Activated CD4-positive, alpha-beta T cell treated with anti-CD3 and anti-CD28 coated beads, Interleukin-2, amount 10 ng/mL, durations not matched to agents 7 days and 5 days (primary cell): Measurements from ENCODE around the gene A1BG. TPM values are rescaled to one million over a fixed set of nuclear protein-coding genes. Genes with fewer than 3 reads are reported as not detected.
"Not testable (repeated sequence)": the region's sequence is repeated elsewhere in the genome, so short reads cannot be mapped to it uniquely, and the experiment has no call there.

Source experiments
- CTCF ChIA-PET: fragments of 350-600 bp; sonication (Branson Sonifier 250); formaldehyde crosslinking; loops from one replicate; lab custom pipeline; 2021; ENCODE audit warnings: antibody characterized with exemption; lab: Charles Lee
- POLR2A ChIA-PET: fragments of 350-600 bp; sonication (Branson Sonifier 250); formaldehyde crosslinking; loops from one replicate; lab custom pipeline; 2021; ENCODE audit warnings: antibody characterized with exemption; lab: Charles Lee
- DNase-seq: peaks from one replicate; pipeline ENCODE4 v3.0.0-alpha.2; 2020
- H3K27ac Mint-ChIP-seq: one replicate; pipeline ENCODE4 v1.8.0; 2021; ENCODE audit warnings: mild to moderate bottlenecking, moderate library complexity, mixed read lengths
- H3K27me3 Mint-ChIP-seq: one replicate; pipeline ENCODE4 v1.8.0; 2021; ENCODE audit warnings: mixed read lengths
- H3K36me3 Mint-ChIP-seq: one replicate; pipeline ENCODE4 v1.8.0; 2021; ENCODE audit warnings: low read depth, mixed read lengths
- H3K4me1 Mint-ChIP-seq: one replicate; pipeline ENCODE4 v1.8.0; 2021; ENCODE audit warnings: mixed read lengths
- H3K4me3 Mint-ChIP-seq: one replicate; pipeline ENCODE4 v1.8.0; 2021; ENCODE audit warnings: mild to moderate bottlenecking, moderate library complexity, mixed read lengths
- H3K9me3 Mint-ChIP-seq: one replicate; pipeline ENCODE4 v1.8.0; 2021; ENCODE audit warnings: mixed read lengths
- total RNA-seq, 2 experiments: library from RNA; stranded (reverse); gene quantifications; one replicate each; pipeline ENCODE4 v1.2.3, GENCODE V29; 2021

The A1BG gene
- total RNA-seq, 2 experiments from 2014 or later: 2.0 to 4.5 TPM

GRCh38 chr19:58351558-58351878, 1.8 kb downstream of the A1BG start:
- CTCF ChIA-PET: interaction anchor here (0.6 to 0.7 kb wide), 2 partner anchors 222 to 901 kb away, joined by 4 to 6 read pairs; no protein-coding TSS in a partner anchor
- peaks cover 42% of the 10 kb centered on the region for H3K4me1 Mint-ChIP-seq
- H3K27me3 Mint-ChIP-seq: peaks cover 2% of the 10 kb centered on the region
- H3K9me3 Mint-ChIP-seq: no peaks in the 10 kb centered on the region
- POLR2A ChIA-PET: no interaction called here
- peaks cover 23% of the 10 kb centered on the region for H3K36me3 Mint-ChIP-seq
- H3K27ac Mint-ChIP-seq: no peak overlapping the region
- no peak for DNase-seq
- H3K4me3 Mint-ChIP-seq: no peak overlapping the region

DNA sequence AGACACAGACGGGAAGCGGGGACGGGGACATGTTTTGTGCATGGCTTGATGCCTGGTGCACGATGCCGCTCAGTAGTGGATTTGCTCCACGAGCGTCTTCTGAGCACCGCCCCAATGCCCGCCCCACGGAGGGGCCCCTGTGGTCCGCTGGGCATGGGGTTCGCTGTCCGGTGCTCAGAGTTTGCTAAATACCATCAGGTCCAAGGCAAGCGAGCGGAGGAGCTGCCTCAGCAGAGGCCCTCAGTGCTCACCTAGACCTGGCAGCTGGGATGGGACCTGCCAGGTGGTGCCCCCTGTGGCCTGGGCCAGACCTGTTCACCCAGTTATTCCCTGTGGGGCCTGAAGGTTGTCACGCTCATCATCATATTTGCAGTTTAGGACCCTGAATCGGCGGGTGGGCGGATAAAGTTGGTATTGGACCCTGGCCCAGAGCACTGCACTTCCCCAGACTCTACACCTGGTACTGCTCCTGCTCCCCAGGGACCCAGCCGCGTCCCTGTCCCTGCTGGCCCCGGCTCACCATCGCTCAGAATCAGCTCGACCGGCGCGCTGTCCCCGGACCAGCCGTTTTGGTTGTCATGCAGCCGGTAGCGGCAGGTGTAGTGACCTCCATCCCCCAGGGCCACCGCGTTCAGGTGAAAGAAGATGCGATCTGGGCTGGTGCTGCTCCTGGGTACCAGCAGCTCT, 2.3 kb downstream of the A1BG start:
- Mint-ChIP-seq H3K4me3 (no peak overlapping the region), H3K36me3 (peaks cover 23% of the 10 kb centered on the region), H3K4me1 (peaks cover 37% of the 10 kb centered on the region), H3K9me3 (no peaks in the 10 kb centered on the region), H3K27me3 (peaks cover 2% of the 10 kb centered on the region), H3K27ac (no peak overlapping the region)
- no peak for DNase-seq
- POLR2A ChIA-PET: no interaction called here
- CTCF ChIA-PET: no interaction called here

GRCh38 chr19:58350001-58350861, 3.1 kb downstream of the A1BG start:
- peaks cover 36% of the 10 kb centered on the region for H3K4me1 Mint-ChIP-seq
- H3K36me3 Mint-ChIP-seq: peaks cover 20% of the 10 kb centered on the region
- H3K27ac Mint-ChIP-seq: no peak overlapping the region
- POLR2A ChIA-PET: no interaction called here
- peaks cover 4% of the 10 kb centered on the region for H3K27me3 Mint-ChIP-seq
- CTCF ChIA-PET: interaction anchor here (1.3 kb wide), 1 partner anchor 11 kb away, joined by 3 read pairs; no protein-coding TSS in a partner anchor
- no peak overlapping the region for H3K4me3 Mint-ChIP-seq
- H3K9me3 Mint-ChIP-seq: no peaks in the 10 kb centered on the region
- DNase-seq: no peak

- H3K27me3 Mint-ChIP-seq: peaks cover 4% of the 10 kb centered on the region
- peaks cover 17% of the 10 kb centered on the region for H3K36me3 Mint-ChIP-seq
- peaks cover 31% of the 10 kb centered on the region for H3K4me1 Mint-ChIP-seq
- no peaks in the 10 kb centered on the region for H3K9me3 Mint-ChIP-seq
- CTCF ChIA-PET: interaction anchor here (1.3 kb wide), 1 partner anchor 10 kb away, joined by 3 read pairs; no protein-coding TSS in a partner anchor
- DNase-seq: no peak
- H3K27ac Mint-ChIP-seq: peak overlapping the region; percentile 27
- peak overlapping the region; percentile 47 for H3K4me3 Mint-ChIP-seq
- POLR2A ChIA-PET: interaction anchor here (1.2 kb wide), 1 partner anchor 30 kb away, joined by 5 read pairs; no protein-coding TSS in a partner anchor
Observed at GRCh38 chr19:58349590-58349989, 3.7 kb downstream of the A1BG start.

DNA sequence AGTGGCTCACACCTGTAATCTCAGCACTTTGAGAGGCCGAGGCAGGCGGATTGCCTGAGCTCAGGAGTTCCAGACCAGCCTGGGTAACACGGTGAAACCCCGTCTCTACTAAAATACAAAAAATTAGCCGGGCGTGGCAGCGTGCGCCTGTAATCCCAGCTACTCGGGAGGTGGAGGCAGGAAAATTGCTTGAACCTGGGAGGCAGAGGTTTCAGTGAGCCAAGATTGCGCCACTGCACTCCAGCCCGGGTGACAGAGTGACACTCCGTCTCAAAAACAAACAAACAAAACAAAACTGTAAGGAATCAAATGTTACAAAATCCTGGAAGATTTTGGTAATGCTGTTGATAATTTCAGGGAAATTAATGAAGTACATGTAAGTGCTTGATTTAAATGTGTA, 5.2 kb downstream of the A1BG start:
- H3K9me3 Mint-ChIP-seq, DNase-seq, H3K27me3 Mint-ChIP-seq: not testable (repeated sequence)
- POLR2A ChIA-PET: interaction anchor here (0.7 to 1.2 kb wide), 2 partner anchors 8 to 32 kb away, joined by 3 to 5 read pairs; no protein-coding TSS in a partner anchor
- peaks cover 17% of the 10 kb centered on the region for H3K36me3 Mint-ChIP-seq
- H3K4me1 Mint-ChIP-seq: peaks cover 29% of the 10 kb centered on the region
- H3K27ac Mint-ChIP-seq: peak overlapping the region; percentile 89
- CTCF ChIA-PET: interaction anchor here (1.0 to 2.2 kb wide), 3 partner anchors 15 to 172 kb away, joined by 3 to 7 read pairs (median 3); partner anchors contain the start of genes ZBTB45 and ZNF497
- peak overlapping the region; percentile 91 for H3K4me3 Mint-ChIP-seq

- Mint-ChIP-seq H3K36me3 (peaks cover 16% of the 10 kb centered on the region), H3K9me3 (no peaks in the 10 kb centered on the region), H3K4me3 (peak overlapping the region; percentile 91), H3K27ac (peak overlapping the region; percentile 89), H3K27me3 (peaks cover 4% of the 10 kb centered on the region), H3K4me1 (peaks cover 29% of the 10 kb centered on the region)
- CTCF ChIA-PET: interaction anchor here (0.7 to 2.2 kb wide), 6 partner anchors 16 to 188 kb away, joined by 3 to 7 read pairs (median 3); partner anchors contain the start of genes ZBTB45 and ZNF497
- DNase-seq: peak; percentile 80
- POLR2A ChIA-PET: interaction anchor here (0.7 kb wide), 1 partner anchor 9 kb away, joined by 3 read pairs; no protein-coding TSS in a partner anchor
Observed at GRCh38 chr19:58346961-58347929, 6.0 kb downstream of the A1BG start.

GRCh38 chr19:58345558-58345957, 7.7 kb downstream of the A1BG start:
- ChIA-PET CTCF (interaction anchor here (1.6 kb wide), 1 partner anchor 9 kb away, joined by 5 read pairs; no protein-coding TSS in a partner anchor), POLR2A (no interaction called here)
- H3K36me3 Mint-ChIP-seq: peaks cover 21% of the 10 kb centered on the region
- peaks cover 4% of the 10 kb centered on the region for H3K27me3 Mint-ChIP-seq
- H3K27ac Mint-ChIP-seq: no peak overlapping the region
- peaks cover 28% of the 10 kb centered on the region for H3K4me1 Mint-ChIP-seq
- DNase-seq: no peak
- H3K9me3 Mint-ChIP-seq: no peaks in the 10 kb centered on the region
- H3K4me3 Mint-ChIP-seq: peak overlapping the region; percentile 91

GRCh38 chr19:58338825-58339558, 14.3 kb downstream of the A1BG start:
- POLR2A ChIA-PET: no interaction called here
- Mint-ChIP-seq H3K9me3 (peaks cover 13% of the 10 kb centered on the region), H3K4me3 (no peak overlapping the region), H3K36me3 (peaks cover 58% of the 10 kb centered on the region), H3K4me1 (peaks cover 3% of the 10 kb centered on the region), H3K27me3 (no peaks in the 10 kb centered on the region), H3K27ac (no peak overlapping the region)
- CTCF ChIA-PET: interaction anchor here (0.9 kb wide), 1 partner anchor 10 kb away, joined by 3 read pairs; no protein-coding TSS in a partner anchor
- no peak for DNase-seq

GRCh38 chr19:58338336-58338735, 15.0 kb downstream of the A1BG start:
- Mint-ChIP-seq H3K27ac (no peak overlapping the region), H3K36me3 (peaks cover 56% of the 10 kb centered on the region), H3K4me3 (no peak overlapping the region), H3K4me1 (peaks cover 3% of the 10 kb centered on the region), H3K27me3 (no peaks in the 10 kb centered on the region), H3K9me3 (peaks cover 13% of the 10 kb centered on the region)
- ChIA-PET POLR2A (no interaction called here), CTCF (no interaction called here)
- DNase-seq: no peak

DNA sequence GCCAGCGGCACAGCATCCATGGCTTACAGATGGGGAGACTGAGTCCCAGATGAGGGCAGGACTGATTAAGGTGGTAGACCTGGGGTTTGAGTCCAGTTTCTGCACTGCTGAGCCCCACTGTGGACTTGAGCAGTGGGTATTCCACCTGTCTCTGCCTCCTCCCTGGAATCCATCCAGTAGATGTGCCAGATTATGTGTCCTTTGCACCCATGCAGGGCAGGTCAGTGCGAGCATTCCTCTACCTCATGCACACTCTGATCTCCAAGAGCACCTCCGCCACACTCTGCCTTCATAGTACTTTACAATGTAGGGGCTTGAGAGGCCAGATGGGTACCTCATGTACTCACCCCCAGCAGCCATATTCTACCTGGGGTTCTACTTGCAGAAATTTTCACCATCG, 16.5 kb downstream of the A1BG start:
- H3K4me1 Mint-ChIP-seq: peaks cover 3% of the 10 kb centered on the region
- DNase-seq: no peak
- H3K27me3 Mint-ChIP-seq: no peaks in the 10 kb centered on the region
- no peak overlapping the region for H3K4me3 Mint-ChIP-seq
- ChIA-PET POLR2A (no interaction called here), CTCF (interaction anchor here (1.9 kb wide), 1 partner anchor 9 kb away, joined by 5 read pairs; no protein-coding TSS in a partner anchor)
- no peak overlapping the region for H3K27ac Mint-ChIP-seq
- H3K36me3 Mint-ChIP-seq: peaks cover 52% of the 10 kb centered on the region
- peaks cover 13% of the 10 kb centered on the region for H3K9me3 Mint-ChIP-seq

- H3K4me3 Mint-ChIP-seq: no peak overlapping the region
- peaks cover 49% of the 10 kb centered on the region for H3K36me3 Mint-ChIP-seq
- H3K9me3 Mint-ChIP-seq: peaks cover 13% of the 10 kb centered on the region
- peaks cover 3% of the 10 kb centered on the region for H3K4me1 Mint-ChIP-seq
- no peaks in the 10 kb centered on the region for H3K27me3 Mint-ChIP-seq
- no peak for DNase-seq
- POLR2A ChIA-PET: no interaction called here
- H3K27ac Mint-ChIP-seq: peak overlapping the region; percentile 60
- CTCF ChIA-PET: interaction anchor here (0.6 to 1.9 kb wide), 2 partner anchors 9 to 113 kb away, joined by 3 to 5 read pairs; no protein-coding TSS in a partner anchor
Observed at GRCh38 chr19:58336216-58336615, 17.1 kb downstream of the A1BG start.
